Stimulated activated CD4-positive, alpha-beta T cell treated with anti-CD3 and anti-CD28 coated beads, Interleukin-15, amount 100 ng/mL, for 48 hours (primary cell): ENCODE data around the gene PAQR9.

Experiments
- DNase-seq, 2 donors: peaks; one replicate each; pipeline ENCODE4 v3.0.0-alpha.2; 2020; ENCODE audit warnings: low read depth in 2 of 2

Gene PAQR9

GRCh38 chr3:142950972-142951371 is 12.5 kb downstream of the PAQR9 start:
- DNase-seq, result no peak

- no peak for DNase-seq
Measured at GRCh38 chr3:142947799-142948575, 15.5 kb downstream of the PAQR9 start.

GRCh38 chr3:142947352-142947751 is 16.1 kb downstream of the PAQR9 start:
- no peak for DNase-seq

GRCh38 chr3:142946861-142947260 is 16.6 kb downstream of the PAQR9 start:
- no peak for DNase-seq

GRCh38 chr3:142945023-142945422 is 18.5 kb downstream of the PAQR9 start:
- DNase-seq, result no peak

- DNase-seq, result no peak
Measured at GRCh38 chr3:142944342-142944741, 19.1 kb downstream of the PAQR9 start.

- no peak for DNase-seq
Measured at GRCh38 chr3:142943870-142944269, 19.6 kb downstream of the PAQR9 start.

GRCh38 chr3:142943349-142943748 is 20.1 kb downstream of the PAQR9 start:
- DNase-seq, result no peak

- no peak for DNase-seq
Measured at GRCh38 chr3:142941373-142942123, 21.9 kb downstream of the PAQR9 start.

GRCh38 chr3:142940472-142940871 is 23.0 kb downstream of the PAQR9 start:
- no peak for DNase-seq

GRCh38 chr3:142940000-142940399 is 23.5 kb downstream of the PAQR9 start:
- DNase-seq, result no peak

GRCh38 chr3:142935963-142936362 is 27.5 kb downstream of the PAQR9 start:
- DNase-seq, result no peak

GRCh38 chr3:142934887-142935269 is 28.6 kb downstream of the PAQR9 start:
- DNase-seq, result no peak

GRCh38 chr3:142934128-142934886 is 29.2 kb downstream of the PAQR9 start:
- no peak for DNase-seq

GRCh38 chr3:142931222-142931621 is 32.3 kb downstream of the PAQR9 start:
- DNase-seq, result peak in 1 of 2 donors; percentile 8

- no peak for DNase-seq
Measured at GRCh38 chr3:142930463-142930862, 33.0 kb downstream of the PAQR9 start.

- DNase-seq, result no peak
Measured at GRCh38 chr3:142929890-142930289, 33.6 kb downstream of the PAQR9 start.

GRCh38 chr3:142929109-142929508 is 34.4 kb downstream of the PAQR9 start:
- DNase-seq, result peak; percentile 18 to 39

- no peak for DNase-seq
Measured at GRCh38 chr3:142926368-142926944, 37.0 kb downstream of the PAQR9 start.

GRCh38 chr3:142925140-142925539 is 38.3 kb downstream of the PAQR9 start:
- no peak for DNase-seq

- no peak for DNase-seq
Measured at GRCh38 chr3:142923694-142924093, 39.8 kb downstream of the PAQR9 start.

GRCh38 chr3:142916605-142917004 is 46.9 kb downstream of the PAQR9 start:
- no peak for DNase-seq
